Measurements from ENCODE around the gene LAPTM5. TPM values are rescaled to one million over a fixed set of nuclear protein-coding genes. Genes with fewer than 3 reads are reported as not detected.

Gene LAPTM5
- total and polyA plus RNA-seq, 2 donors (not counting 1 experiment from before 2014, with no cell fraction given) = 1,384 to 1,519 TPM

DNA sequence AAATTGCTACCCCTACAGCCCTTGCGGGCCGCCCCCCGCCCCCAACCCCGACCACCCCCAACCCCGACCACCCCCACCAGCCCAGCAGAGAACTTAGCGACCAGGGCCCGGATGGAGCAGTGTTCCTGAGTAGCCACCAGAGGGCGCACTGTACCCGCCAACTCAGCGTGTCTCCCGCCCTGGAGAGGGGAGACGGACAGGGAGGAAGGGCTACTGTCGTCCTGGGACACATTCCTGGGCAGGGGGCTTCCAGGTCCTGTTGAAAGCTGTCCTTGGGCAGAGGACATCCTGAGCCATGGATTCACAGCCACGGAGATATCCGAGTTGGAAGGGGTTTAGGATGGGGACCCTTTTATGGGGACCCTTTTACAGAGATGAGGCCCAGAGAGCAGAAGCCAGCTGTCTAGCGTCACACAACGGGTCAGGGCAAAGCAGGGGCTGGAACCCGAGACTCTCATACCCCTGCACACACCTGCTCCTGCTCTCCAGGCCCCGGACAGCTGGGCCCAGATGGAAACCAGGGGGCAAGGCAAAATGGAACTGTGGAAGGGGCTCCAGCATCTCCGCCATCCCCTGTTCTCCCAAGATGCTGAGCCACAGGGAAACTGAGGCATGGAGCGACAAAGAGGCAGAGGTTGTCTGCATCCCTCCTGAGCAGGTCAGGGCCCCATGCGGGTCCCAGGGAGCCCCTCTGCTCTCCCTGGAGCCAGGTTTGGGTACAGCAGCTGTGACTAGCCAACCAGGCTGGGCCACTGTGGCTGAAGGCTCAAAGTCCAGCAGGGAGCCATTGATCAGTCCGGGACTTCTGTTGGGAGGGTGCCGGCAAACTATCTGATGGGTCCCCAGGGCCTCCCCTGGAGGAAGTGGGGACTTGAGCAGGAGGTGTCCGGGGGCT lies 25.0 kb upstream of the LAPTM5 start:
- Histone ChIP-seq H3K9ac (ENCODE audit: low read length) (peak overlapping the region; percentile 22), H3K27ac (ENCODE audit: low read length in 2 of 2) (no peak overlapping the region), H3K27me3 (replicated peaks in 1 of 4; ENCODE audit: control extremely low read depth in 1 of 4, control insufficient read depth in 3 of 4, insufficient read depth in 4 of 4, low read length in 3 of 4) (peaks cover 0 to 7% (median 2%) of the 10 kb centered on the region in 4 experiments), H3K9me3 (ENCODE audit: control extremely low read depth in 1 of 3, control insufficient read depth in 2 of 3, insufficient read depth in 1 of 3, low read length in 2 of 3) (no peaks in the 10 kb centered on the region), H3K4me1 (ENCODE audit: control insufficient read depth in 2 of 2, insufficient read depth in 2 of 2, low read length in 2 of 2) (peaks cover 43 to 56% of the 10 kb centered on the region in 2 donors), H2AFZ (ENCODE audit: insufficient read depth, low read depth, low read length, poor library complexity, severe bottlenecking) (peak overlapping the region; percentile 58), H3K4me2 (replicated peaks; ENCODE audit: low read depth, low read length, poor library complexity, severe bottlenecking) (peak overlapping the region; percentile 78), H4K20me1 (ENCODE audit: control insufficient read depth, insufficient read depth, low read length, poor library complexity, severe bottlenecking) (peaks cover 8% of the 10 kb centered on the region), H3K4me3 (ENCODE audit: control extremely low read depth in 1 of 5, extremely low read depth in 1 of 5, insufficient read depth in 1 of 5, low read depth in 2 of 5, low read length in 4 of 5) (peak overlapping the region in 3 of 5 experiments; percentile 15 to 23 (median 21)), H3K79me2 (ENCODE audit: control insufficient read depth, insufficient read depth, low read length) (peaks cover 13% of the 10 kb centered on the region), H3K36me3 (replicated peaks in 1 of 2; ENCODE audit: control extremely low read depth in 1 of 2, control insufficient read depth in 1 of 2, extremely low read depth in 1 of 2, insufficient read depth in 2 of 2, low read length in 1 of 2) (no peaks in the 10 kb centered on the region)
- 25% methylated on average over 18 of the region's 25 CpGs for WGBS (ENCODE audit: insufficient coverage)
- H3K27me3 Mint-ChIP-seq = peaks cover 7% of the 10 kb centered on the region
- intact Hi-C loops (cut with micrococcal nuclease) = loop anchor here (1.0 kb wide), 2 partner anchors 129 to 147 kb away; no protein-coding TSS in a partner anchor
- POLR2A ChIA-PET = interaction anchor here (0.7 to 2.8 kb wide), 4 partner anchors 27 to 480 kb away, joined by 3 to 13 read pairs (median 4); no protein-coding TSS in a partner anchor
- H3K27ac Mint-ChIP-seq = peak overlapping the region; percentile 46
- ATAC-seq (ENCODE audit: low read depth) (peak; percentile 51), DNase-seq (peak; percentile 79)
- CTCF ChIA-PET = interaction anchor here (0.5 to 15.4 kb wide), 23 partner anchors 8 to 370 kb away, joined by 3 to 536 read pairs (median 4); partner anchors contain the start of genes LAPTM5, MATN1 and SDC3
- no peak for TF ChIP-seq EZH2 (IDR thresholded peaks at IDR 0.05; ENCODE audit: borderline replicate concordance, insufficient read depth, low read depth, low read length, poor library complexity, severe bottlenecking)
- TF ChIP-seq, protein P1, sequence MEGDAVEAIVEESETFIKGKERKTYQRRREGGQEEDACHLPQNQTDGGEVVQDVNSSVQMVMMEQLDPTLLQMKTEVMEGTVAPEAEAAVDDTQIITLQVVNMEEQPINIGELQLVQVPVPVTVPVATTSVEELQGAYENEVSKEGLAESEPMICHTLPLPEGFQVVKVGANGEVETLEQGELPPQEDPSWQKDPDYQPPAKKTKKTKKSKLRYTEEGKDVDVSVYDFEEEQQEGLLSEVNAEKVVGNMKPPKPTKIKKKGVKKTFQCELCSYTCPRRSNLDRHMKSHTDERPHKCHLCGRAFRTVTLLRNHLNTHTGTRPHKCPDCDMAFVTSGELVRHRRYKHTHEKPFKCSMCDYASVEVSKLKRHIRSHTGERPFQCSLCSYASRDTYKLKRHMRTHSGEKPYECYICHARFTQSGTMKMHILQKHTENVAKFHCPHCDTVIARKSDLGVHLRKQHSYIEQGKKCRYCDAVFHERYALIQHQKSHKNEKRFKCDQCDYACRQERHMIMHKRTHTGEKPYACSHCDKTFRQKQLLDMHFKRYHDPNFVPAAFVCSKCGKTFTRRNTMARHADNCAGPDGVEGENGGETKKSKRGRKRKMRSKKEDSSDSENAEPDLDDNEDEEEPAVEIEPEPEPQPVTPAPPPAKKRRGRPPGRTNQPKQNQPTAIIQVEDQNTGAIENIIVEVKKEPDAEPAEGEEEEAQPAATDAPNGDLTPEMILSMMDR (IDR thresholded peaks at IDR 0.05) = peak; percentile 75
- H3K9me3 Mint-ChIP-seq (ENCODE audit: insufficient read depth) = no peaks in the 10 kb centered on the region
- peaks cover 41% of the 10 kb centered on the region for H3K4me1 Mint-ChIP-seq
- H3K4me3 Mint-ChIP-seq = no peak overlapping the region

Data from B cell (primary cell).